ENCODE data around the gene UTP3.

GRCh38 chr4:70687821-70688794 lies at the start of gene UTP3:
- TF ChIP-seq CTCF (IDR thresholded peaks at IDR 0.05) (peak; percentile 95 to 100 (median 96)), POLR2A (IDR thresholded peaks at IDR 0.05) (peak in 1 of 2 donors; percentile 48)

Measured in heart left ventricle (tissue), 13 donors.